GM21360 (cell line): ENCODE results near the gene CCNO.

Source experiments
- ATAC-seq: cut with Tn5 transposase; IDR thresholded peaks from one replicate; pipeline ENCODE4 v1.9.1; 2021; ENCODE audit warnings: mild to moderate bottlenecking, moderate library complexity; ENCODE audit not compliant: unreplicated experiment

Gene CCNO

GRCh38 chr5:55222985-55223811 lies 10.2 kb downstream of the CCNO start:
- ATAC-seq, result no peak

- no peak for ATAC-seq
These were observed 11.1 kb downstream of the CCNO start for GRCh38 chr5:55222092-55222984.

- no peak for ATAC-seq
These were observed 12.8 kb downstream of the CCNO start for GRCh38 chr5:55220433-55221185.

GRCh38 chr5:55219770-55220169 lies 13.6 kb downstream of the CCNO start:
- ATAC-seq, result no peak

GRCh38 chr5:55218967-55219366 lies 14.4 kb downstream of the CCNO start:
- no peak for ATAC-seq

- no peak for ATAC-seq
These were observed 22.1 kb downstream of the CCNO start for GRCh38 chr5:55211184-55211874.

- ATAC-seq, result no peak
These were observed 28.4 kb downstream of the CCNO start for GRCh38 chr5:55205001-55205400.

GRCh38 chr5:55191165-55191564 lies 42.2 kb downstream of the CCNO start:
- ATAC-seq, result no peak

GRCh38 chr5:55188656-55189540 lies 44.5 kb downstream of the CCNO start:
- no peak for ATAC-seq

GRCh38 chr5:55187370-55187769 lies 46.0 kb downstream of the CCNO start:
- ATAC-seq, result no peak
